GM21515 (cell line): ENCODE results near the gene KREMEN2.
A peak's percentile ranks its signal among the peaks of the same experiment; 100 is the strongest.

Source experiments
- ATAC-seq: cut with Tn5 transposase; IDR thresholded peaks from one replicate; pipeline ENCODE4 v1.9.1; 2021; ENCODE audit not compliant: unreplicated experiment

The KREMEN2 gene

GRCh38 chr16:3003582-3004270 lies 39.7 kb downstream of the KREMEN2 start:
- ATAC-seq = peak; percentile 92

DNA sequence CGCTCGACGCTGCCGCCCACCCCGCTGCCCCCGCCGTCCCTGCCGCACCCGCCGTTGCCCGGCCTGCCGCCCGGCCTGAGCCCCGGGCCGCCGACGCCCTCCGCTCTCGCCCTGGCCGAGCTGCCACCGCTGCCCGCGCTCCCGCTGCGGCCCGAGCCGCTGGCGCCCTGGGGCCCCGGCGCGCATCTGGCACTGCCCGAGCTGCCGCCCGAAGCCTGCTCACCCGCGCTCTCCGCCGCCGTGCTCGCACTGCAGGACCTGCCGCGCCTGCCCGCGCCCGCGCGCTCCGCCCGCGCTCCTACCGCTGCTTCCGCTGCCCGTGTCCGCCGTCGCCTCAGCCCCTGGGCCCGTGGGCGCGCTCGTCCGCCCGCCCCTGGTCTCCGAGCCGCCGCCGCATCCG lies 40.2 kb downstream of the KREMEN2 start:
- ATAC-seq = peak; percentile 1

DNA sequence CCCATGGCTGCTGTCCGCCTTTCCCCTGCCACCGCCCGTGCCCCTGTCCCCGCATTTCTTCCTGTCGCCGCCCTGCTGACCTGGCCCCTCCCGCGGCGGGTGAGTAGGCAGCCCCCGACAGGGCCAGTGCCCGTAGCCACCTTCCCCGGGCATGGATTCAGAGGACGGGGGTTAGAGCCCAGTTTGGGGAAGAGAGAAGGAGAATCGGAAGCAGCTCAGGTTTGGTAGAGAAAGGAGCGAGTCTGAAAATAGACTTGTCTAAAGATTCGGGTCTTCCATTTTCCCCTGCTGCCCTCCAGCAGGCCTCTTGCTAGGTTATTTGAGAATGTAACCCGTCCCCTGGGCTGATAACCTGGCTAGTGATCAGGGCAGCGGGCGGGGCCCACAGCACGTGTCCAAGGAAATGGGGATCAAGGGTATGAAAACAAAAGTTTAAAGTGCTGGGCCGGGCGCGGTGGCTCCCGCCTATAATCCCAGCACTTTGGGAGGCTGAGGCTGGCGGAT lies 40.8 kb downstream of the KREMEN2 start:
- no peak for ATAC-seq

- no peak for ATAC-seq
Observed at GRCh38 chr16:3007059-3007956, 43.2 kb downstream of the KREMEN2 start.

DNA sequence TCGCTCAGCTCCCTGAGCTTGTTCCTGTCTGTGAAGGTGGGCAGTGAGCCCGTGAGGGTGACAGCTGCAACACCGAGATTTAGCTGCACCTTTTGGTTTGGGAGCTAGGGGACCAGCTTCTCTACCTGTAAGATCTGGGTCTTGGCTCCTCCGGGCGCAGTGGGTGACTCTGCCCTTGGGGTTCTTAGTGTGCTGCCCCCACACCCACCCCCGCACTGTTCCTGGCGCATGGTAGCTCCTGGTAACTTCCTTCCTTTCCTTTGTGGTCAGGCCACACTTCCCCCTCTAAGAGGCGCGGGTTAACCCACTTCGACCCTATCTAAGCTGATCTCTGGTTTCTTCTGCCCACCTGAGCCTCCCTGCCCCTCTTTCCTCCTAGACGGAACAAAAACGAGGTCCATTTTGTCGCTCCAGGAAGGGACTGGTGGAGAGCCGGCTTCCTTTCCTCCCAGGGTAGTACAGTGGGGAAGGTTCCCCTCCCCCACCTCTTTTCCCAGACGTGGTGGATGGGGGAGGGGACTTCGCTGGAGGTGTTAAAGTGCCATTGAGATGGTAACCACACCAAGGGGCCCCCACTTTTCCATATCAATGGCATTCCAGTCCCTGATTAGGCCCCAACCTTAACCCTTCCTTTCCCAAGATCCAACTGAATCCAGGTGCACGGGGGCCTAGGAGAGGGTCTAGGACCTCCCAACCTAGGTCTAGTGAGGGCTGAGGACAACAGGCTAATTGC lies 44.0 kb downstream of the KREMEN2 start:
- no peak for ATAC-seq

DNA sequence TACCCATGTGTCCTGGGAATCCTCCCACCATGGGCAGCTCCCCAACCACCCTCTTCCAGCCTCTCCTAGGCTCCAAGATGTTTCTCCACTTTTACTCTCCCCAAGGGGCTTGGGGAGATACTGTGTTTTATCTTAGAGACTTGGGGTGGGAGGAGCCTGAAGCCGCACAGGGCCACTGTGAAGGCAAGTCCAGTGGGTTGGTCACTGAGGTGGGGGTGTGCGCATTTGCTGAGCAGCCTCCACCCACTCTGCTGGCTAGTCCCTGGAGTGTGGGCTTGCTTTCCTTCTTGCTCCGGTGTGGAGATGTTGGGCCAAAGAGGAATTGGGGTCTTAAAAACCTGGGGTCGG lies 44.6 kb downstream of the KREMEN2 start:
- ATAC-seq = no peak

DNA sequence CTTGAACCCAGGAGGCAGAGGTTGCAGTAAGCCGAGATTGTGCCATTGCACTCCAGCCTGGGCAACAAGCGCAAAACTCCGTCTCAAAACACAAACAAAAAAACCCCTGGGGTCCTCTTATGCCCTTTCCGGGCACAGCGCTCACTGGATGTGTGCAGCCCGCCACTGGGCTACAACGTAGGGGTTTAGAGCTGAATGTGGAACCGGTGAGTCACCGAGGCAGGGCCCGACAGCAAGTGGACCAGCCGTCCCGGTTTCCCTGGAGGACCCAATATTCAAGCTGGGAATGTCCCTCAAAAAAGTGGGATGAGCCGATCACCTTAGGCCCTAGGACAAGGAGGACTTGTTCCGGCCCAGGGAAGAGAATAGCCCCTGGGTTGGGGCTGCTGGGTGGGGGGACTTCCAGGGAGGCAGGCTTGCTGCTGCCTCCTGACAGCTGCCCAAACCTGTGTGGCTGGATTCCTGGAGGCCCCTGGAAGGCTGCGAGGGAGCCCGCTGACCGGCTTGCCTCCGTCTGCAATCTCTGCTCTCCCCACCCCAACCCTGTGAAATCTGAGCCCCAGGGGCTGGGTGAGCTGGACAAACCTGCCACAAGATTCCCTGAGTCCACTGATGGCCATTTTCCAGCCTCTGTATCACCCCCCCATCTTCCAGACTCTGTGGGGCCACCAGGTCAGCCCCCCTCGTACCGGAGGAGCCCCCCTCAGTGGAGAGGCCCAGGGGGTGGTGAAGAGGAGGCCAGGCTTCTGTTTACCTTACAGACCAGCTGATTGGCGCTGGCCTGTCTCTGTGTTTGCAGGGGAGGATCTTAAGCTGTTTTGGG lies 45.7 kb downstream of the KREMEN2 start:
- ATAC-seq = no peak

DNA sequence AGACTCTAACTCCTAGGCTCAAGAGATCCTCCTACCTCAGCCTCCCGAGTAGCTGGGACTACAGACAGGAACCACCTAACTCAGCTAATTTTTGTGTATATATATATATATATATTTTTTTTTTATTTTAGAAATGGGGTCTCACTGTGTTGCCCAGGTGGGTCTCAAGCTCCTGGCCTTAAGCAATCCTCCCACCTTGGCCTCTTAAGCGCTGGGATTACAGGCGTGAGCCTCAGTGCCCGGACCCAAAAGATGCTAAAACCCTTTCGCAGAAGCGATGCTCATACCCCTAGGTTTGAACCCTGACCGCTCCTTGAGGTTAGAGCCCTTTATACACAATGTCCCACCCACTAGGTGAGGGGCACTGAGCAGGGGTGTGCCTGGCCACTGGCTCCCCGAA lies 46.4 kb downstream of the KREMEN2 start:
- no peak for ATAC-seq

DNA sequence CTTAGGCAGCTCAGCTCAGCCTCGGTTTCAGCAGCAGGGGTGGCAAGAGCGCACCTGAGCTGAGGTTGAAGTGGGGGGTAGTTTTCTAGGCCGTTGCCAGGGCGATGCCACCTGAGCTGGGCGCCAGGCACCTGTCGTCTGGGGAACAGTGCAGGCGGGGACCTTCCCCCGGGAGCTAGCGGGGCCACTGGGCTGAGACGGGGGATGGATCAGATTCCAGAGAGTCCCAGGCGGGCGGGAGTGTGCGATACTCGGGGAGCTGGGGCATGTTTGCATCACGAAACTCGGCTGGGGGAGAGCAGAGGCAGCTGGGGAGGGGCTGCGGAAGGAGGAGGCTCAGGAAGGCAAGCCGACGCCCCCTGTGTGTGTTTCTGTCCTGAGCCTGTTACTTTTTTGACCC lies 48.2 kb downstream of the KREMEN2 start:
- ATAC-seq = no peak

DNA sequence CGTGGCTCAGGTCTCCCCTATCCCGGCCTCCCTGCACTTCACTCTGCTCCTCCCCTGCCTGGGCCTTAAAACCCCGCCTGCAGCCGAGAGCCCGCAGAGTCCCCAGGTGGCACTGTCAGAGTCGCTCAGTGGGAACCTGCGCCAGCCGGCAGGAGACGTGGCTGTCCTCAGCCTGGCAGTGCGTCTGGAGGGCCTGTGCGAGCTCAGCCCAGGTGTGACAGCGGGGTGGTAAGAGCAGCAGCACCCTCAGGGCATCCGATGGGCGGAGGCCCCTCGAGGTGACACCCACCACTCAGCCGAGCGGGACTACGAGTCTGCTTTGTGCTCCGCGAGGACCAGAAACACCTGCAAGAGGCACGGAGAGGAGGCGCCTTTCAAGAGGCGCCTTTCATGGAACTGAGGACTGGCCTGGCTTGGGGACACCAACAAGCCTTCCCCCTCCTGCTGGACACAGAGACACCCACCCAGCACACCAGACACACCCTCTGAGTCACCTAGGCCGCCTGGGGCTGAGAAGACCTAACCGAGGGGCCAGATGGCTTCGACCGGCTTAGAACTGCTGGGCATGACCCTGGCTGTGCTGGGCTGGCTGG lies 48.8 kb downstream of the KREMEN2 start, which contains the start of gene CLDN9:
CLDN9 (plus strand) TSS at position 96 of the 593 bp plus-strand sequence; CDS start at position 536, 440 bp downstream.
- ATAC-seq = no peak

DNA sequence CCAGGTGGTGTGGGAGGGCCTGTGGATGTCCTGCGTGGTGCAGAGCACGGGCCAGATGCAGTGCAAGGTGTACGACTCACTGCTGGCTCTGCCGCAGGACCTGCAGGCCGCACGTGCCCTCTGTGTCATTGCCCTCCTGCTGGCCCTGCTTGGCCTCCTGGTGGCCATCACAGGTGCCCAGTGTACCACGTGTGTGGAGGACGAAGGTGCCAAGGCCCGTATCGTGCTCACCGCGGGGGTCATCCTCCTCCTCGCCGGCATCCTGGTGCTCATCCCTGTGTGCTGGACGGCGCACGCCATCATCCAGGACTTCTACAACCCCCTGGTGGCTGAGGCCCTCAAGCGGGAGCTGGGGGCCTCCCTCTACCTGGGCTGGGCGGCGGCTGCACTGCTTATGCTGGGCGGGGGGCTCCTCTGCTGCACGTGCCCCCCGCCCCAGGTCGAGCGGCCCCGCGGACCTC lies 49.4 kb downstream of the KREMEN2 start:
- ATAC-seq = no peak

DNA sequence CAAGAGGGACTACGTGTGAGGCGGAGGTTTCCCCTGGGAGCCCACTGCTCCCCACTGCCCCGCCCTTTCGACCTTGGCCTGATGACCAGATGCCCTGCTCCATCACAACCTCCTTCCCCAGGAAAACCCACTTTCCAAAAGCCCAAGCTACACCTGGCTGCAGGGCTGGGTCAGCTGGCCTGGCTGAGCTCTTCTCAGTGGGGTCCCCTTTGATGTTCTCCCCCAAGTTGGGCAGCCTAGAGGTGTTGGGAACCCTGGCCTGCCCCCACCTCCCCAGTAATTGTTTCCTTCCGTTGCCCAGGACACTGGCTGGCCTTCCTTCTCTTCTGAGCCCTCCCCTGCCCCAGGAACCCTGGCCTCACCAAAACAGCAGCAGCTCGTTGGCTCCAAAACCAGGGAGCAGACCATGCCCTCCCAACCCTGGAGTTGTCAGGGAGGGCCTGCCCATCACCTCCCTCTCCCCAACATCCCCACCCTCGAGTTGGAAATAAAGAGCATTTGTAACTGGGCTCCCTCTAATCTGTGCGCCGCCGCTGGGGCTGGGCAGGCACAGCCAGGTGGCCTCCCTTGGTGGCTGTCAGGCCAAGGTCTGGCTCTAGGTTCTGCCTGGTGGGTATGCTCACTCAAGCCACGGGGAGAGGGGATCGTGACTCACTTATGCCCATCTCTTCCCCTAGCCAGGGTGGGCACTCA lies 50.1 kb downstream of the KREMEN2 start:
- no peak for ATAC-seq

DNA sequence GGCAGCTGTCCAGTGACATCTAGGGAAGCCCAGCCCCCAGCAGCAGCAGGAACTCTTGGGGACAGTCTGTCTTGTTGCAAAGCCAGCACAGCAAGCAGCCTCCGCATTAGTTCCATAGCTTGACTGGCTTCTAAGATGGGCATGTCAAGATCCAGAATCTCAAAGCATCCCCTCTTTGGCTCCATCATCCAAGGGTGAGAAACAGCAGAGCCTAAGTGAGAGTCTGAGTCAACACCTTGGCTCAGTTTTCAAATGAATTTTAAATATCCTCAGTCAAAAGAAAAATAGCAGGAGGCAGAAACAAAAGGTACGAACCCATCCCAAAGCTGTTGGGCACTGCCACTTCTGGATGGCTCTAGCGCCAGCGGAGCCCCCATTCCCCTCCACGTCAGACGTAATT lies 50.9 kb downstream of the KREMEN2 start:
- no peak for ATAC-seq

- ATAC-seq = no peak
Observed at GRCh38 chr16:3015865-3016521, 51.9 kb downstream of the KREMEN2 start.

DNA sequence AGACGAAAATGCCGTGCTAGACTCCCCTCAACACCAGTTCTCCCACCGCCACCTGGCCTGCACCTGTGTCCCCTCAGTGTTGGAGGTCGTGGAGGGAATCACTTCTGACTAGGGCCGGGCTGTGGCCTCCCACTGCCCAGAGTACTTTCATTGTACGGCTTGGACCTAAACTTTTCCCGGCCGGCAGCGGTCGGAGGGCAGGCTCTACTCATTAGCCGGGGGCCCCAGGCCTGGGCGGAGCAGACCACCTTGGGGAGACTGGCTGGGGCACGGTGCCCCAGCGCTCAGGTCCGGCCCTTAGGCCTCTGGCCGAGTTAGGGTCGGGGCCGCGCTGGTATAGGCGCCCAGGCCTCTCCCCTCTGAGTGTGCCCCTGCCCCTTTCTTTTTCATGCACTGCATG lies 53.3 kb downstream of the KREMEN2 start:
- ATAC-seq = no peak
